ENCODE data around the gene TNFRSF12A.

DNA sequence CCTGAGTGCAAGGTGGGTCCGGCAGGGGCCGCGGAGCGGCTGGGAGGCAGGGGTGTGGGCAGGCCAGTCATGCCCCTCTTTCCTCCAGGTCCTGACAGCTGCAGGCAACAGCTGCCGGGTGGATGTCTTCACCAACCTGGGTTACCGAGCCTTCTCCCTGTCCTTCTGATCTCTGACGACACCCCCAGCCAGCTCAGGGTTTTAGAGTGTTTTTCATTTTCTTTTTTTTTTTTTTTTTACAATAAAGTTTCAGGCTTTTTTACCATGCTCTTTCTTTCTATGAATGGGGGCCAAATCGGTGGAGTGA, 7.3 kb downstream of the TNFRSF12A start:
- no peak for TF ChIP-seq TARDBP (IDR thresholded peaks at IDR 0.05)
- TF ChIP-seq SUZ12 (IDR thresholded peaks at IDR 0.05), result no peak
- no peak for TF ChIP-seq ELF4 (IDR thresholded peaks at IDR 0.05)
- no peak for TF ChIP-seq FOXA1 (IDR thresholded peaks at IDR 0.05)
- TF ChIP-seq FOXK2 (IDR thresholded peaks at IDR 0.05), result no peak
- no peak for TF ChIP-seq ARNT (IDR thresholded peaks at IDR 0.05)
- no peak for TF ChIP-seq SP1 (IDR thresholded peaks at IDR 0.05)
- no peak for TF ChIP-seq BHLHE40 (IDR thresholded peaks at IDR 0.05; ENCODE audit: borderline replicate concordance)
- no peak for TF ChIP-seq FOXM1 (IDR thresholded peaks at IDR 0.05; ENCODE audit: borderline replicate concordance)

Measured in HEK293T (cell line).